ENCODE measurements around the gene KCNQ2. TPM values are rescaled to one million over a fixed set of nuclear protein-coding genes. Genes with fewer than 3 reads are reported as not detected.
"Not testable (repeated sequence)": the region's sequence is repeated elsewhere in the genome, so short reads cannot be mapped to it uniquely, and the experiment has no call there.

The KCNQ2 gene
- polyA plus RNA-seq, 5 donors: 7.9 to 25.2 (median 12.4) TPM

DNA sequence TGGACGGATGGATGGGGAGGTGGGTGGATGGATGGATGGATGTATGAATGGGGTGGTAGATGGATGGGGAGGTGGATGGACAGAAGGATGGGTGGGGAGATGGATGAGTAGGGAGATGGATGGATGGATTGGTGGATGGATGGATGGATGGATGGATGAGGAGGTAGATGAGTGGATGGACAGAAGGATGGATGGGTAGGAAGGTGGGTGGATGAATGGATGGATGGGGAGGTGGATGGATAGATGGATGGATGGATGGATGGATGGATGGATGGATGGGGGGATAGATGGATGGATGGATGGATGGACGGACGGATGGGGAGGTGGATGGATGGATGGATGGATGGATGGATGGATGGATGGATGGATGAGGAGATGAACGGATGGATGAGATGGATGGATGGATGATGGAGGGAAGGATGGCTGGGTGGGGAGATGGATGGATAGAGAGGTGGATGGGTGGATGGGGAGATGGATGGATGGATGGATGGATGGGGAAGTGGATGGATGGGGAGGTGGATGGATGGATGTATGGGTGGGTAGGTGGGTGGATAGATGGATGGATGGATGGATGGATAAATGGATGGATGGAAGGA, 19.3 kb upstream of the KCNQ2 start:
- DNase-seq: no peak

DNA sequence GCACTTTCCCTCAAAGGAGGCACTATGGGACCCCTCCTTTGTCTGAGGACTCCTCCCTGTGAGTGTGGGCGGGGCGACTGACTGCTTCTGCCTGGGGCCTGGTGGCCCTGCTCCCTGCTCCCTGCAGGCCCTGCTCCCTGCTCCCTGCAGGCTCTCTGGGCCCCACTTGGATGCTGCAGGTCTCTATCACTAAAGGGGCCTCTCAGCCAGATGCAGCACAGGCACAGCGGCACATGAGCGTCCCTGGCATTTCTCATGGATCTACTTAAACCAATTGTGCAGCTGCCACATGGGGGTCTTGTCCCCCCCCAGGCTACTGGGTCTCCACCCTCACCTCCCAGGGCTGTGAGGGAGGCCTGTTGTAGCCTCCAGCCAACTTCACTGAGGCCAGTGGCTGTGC, 18.6 kb upstream of the KCNQ2 start:
- DNase-seq: no peak

DNA sequence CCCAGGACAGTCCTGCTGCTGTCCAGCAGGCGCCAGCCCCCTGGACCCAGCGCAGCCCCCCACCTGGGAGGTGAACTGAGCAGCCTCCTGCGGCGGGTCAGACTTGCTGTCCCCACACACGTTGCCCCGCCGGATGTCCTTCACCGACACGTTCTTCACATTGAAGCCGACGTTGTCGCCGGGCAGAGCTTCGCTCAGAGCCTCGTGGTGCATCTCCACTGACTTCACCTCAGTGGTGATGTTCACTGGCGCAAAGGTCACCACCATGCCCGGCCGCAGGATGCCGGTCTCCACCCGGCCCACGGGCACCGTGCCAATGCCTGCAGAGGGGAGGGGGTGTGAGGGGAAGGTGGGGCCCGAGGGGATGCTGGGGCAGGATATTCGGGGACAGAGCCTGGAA, 18.0 kb upstream of the KCNQ2 start:
- no peak for DNase-seq

DNA sequence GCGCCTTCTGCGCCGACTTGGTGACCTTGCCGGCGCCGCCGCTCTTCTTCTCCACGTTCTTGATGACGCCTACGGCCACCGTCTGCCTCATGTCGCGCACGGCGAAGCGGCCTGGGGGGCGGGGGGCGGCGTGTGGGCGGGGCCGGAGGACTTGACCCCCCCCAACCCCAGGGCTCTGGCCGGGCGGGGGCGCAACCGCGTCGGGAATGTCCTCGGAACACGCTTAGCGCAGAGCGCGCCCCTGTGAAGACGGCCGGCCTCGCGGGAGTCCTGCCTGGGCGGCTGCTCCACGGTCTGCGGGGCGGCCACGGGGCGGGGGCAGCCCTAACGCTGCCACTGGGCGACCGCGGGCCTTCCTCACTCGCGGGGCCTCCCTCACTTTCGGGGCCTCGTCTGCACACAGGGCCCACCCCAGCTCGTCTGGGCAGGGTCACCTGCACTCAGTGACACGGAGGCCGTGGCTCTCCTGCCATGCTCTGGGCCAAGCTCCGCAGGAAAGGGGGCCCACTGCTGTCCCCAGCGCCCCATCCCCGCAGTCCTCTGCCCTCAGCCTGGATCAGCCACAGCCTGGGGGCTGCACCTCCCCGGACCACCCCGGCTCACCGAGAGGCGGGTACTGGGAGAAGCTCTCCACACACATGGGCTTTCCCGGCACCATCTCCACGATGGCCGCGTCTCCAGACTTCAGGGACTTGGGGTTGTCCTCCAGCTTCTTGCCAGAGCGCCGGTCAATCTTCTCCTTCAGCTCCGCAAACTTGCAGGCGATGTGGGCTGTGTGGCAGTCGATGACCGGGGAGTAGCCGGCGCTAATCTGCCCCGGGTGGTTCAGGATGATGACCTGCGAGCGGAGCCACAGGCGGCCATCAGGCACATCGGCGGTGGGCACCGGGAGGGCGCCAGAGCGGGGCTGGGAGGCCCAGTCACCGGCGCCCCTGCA, 16.1 kb upstream of the KCNQ2 start:
- no peak for DNase-seq

DNA sequence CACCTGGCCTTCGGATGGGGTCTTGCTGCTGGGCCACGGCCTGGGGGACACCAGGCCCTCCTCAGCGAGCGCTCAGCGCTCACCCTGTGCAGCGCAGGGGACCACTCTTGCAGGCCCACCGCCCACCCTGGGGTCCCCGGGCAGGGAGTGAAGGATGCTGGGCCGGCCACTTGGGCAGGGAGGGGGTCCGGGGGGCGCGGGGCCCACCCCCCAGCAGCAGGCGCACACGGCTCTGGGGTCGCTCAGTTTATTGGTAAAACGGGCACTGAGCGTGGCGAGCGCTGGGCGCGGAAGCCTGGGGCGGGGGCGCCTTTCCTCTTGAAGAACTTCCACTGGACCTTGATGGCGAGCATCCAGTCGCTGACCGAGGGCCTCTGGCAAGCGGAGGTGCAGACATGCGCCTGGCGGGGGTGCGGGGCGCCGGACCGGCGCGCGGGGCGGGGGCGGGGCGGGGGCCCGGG, 15.4 kb upstream of the KCNQ2 start:
- DNase-seq: no peak

DNA sequence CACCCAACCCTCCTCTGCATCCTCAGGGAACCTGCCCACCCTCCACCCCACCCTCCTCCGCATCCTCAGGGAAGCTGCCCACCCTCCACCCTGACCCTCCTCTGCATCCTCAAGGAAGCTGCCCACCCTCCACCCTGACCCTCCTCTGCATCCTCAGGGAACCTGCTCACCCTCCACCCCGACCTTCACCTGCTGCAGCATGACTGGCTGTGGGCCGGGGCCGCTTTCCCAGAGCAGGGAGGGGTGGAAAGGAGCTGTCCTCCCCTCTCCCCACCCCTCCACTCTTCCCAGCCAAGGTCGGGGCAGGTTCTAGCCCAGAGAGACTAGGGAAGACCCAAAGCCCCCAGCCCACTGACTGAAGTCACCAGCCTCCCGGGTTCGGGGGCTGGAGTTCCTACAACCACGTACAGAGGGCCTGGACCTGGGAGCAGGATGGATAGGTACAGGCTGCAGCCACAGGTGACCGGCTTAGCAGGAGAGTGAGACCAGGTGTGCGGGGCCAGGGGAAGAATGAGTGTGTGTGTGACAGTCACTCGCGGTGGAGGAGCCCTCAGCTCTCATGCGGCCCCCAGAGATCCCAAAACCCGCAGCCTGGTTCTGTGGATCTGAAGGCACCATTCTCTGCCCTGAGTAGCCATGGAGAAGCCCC, 14.8 kb upstream of the KCNQ2 start:
- no peak for DNase-seq

DNA sequence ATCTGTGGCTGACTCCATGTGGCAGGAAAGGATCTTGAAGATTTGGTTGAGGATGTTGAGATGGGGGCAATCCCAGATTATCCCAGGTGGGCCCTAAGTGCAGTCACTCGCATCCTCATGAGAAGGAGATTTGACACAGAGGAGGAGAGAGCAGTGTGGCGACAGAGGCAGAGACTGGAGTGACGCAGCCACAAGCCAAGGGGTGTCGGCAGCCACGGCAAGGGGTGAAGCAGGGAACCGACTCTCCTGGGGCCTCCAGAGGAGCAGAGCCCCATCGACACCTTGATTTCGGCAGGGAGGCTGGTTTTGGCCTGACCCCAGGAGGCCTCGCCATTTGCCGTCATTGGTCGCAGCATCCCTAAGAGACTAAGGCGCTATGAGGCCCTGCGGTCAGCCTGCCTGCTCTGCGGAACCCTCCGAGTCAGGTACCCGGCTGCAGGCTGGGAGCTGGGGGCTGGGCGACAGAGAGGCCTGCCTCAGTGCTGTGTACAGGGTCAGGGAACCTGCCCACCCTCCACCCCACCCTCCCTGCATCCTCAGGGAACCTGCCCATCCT, 13.9 kb upstream of the KCNQ2 start:
- DNase-seq: no peak

DNA sequence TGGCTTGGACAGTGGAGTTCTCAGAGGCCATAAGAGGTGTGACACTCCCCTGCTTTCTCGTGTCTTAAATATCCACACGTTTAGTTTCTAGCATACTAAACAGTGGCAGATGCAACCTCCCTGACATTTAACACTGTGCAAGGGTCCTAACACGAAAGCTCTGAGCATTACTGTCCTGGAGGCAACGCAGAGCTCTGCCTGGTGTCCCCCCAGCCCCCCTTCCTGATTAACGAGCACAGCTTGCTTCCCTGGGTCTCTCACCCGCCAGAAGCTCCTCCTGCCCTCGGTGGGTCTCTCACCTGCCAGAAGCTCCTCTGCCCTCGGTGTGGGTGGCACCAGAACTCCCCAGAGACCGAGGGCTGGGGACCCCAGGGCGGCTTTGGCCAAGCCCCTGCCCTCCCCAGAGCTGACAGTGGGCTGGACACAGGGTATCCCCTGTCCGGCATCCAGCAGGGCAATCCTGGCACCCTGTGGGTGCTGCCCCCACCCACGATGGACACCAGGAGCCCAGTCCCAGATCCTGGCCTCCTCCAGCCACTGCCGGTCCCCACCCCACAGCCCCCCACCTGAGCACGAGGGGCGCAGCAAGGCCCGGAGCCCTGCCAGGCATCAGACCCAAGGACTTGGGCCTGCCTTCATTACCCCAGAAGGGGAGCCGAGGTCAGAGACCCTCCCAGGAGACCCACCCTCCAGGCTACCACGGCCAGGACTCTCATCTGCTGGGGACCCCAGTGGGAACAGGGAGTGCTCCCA, 12.4 kb upstream of the KCNQ2 start:
- no peak for DNase-seq

DNA sequence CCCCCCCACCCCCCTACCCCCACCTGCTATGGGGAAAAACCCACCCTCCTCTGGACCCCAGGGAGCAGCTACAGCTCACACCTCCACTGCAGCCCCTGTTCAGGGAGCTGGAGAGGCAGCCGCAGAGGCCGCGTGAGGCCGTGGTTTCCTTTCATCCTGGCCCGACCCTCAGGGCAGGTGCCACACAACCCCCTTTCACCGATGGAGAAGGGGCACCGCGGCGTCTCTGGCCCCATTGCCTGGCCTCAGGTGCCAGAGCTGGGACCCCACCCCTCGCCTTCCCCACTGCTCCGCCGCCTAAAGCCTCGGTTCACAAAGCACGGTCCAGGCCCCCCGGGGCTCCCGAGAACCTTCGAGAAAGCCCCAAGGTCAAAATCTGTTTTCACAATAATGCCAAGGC, 11.8 kb upstream of the KCNQ2 start:
- DNase-seq: no peak

DNA sequence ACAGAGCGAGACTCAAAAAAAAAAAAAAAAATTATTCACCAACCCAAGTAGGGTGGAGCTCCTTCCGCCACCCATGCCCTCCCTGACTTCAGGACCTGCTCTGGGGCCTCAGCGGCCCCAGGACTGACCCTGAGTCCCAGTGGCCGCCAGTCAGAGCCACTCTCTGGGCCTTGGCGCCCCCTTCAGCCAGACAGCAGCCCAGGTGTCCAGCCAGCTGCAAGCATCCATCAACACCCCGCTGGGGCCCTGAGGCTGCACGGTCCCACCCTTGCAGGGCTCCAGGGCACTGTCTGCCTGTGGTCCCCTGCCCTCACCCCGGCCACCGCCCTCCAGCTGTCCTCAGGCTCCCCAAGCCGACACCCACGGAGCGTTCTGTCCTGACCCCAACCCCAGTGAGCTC, 11.4 kb upstream of the KCNQ2 start:
- no peak for DNase-seq

DNA sequence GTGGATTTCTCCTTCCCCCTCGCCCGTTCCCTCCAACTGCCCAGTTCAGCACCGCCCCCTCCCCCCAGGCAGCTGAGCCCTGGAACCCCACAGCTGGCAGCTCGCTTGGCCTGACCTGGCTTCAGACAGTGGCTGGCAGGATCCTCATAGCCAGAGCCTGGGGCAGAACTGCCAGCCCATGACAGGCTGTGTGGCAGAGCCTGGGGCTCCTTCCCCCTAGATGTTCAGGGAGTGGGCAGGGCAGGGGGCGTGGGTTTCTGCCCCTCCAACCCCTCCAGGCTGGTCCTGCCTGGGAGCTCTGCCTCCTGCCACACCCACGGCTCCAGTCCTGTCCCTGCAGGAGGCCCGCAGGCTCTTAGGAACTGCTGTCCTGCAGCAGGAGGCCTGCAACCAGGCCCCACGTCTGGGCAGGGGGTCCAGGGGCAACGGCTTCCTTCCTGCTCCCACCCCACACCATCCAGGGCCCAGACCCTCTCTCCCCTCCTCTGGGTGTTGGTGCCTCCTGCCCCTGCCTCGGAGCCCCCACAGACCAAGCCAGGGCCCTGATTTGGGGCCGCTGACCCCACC, 9.6 kb upstream of the KCNQ2 start:
- no peak for DNase-seq

DNA sequence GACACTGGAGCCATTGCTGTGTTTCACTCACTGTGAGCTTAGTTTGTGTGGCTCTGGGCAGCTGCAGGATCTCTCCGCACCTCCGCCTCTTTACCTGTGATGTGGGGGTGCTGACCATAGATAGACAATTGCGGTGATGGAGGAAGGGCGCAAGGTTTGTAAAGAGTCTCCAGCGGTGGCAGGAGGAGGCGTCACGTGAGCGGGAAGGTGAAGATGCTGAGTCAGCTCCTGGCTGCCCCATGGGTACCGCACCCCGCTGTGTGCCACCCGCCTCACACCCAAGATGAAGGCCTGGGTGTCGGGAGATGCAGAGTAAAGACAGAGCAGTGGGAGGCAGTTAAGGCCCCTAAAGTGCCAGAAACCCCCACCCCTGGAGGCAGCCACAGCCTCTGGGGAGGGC, 9.0 kb upstream of the KCNQ2 start:
- no peak for DNase-seq

DNA sequence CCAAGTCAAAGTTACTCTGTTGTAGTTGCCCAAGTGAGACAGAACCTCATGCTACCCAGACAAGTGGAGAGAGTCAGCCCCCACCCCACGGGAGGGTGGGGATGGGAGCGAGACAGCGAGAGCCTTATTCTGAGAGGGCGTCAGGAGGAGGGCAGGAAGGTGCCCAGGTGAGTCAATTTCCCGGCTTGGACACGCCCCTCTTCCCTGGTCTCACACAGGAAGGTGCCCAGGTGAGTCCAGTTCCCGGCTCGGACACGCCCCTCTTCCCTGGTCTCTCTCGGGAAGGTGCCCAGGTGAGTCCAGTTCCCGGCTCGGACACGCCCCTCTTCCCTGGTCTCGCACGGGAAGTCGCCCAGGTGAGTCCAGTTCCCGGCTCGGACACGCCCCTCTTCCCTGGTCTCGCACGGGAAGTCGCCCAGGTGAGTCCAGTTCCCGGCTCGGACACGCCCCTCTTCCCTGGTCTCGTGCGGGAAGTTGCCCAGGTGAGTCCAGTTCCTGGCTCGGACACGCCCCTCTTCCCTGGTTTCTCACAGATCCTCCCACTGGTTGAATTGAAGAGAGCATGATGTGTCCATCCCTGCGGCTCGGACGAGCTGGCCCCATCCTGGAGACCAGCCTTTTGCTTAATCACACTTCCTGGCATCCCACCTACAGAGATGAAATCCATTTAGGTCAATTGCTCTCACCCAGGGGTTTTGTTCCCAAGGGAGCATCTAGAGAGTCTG, 7.4 kb upstream of the KCNQ2 start:
- not testable (repeated sequence) for DNase-seq

DNA sequence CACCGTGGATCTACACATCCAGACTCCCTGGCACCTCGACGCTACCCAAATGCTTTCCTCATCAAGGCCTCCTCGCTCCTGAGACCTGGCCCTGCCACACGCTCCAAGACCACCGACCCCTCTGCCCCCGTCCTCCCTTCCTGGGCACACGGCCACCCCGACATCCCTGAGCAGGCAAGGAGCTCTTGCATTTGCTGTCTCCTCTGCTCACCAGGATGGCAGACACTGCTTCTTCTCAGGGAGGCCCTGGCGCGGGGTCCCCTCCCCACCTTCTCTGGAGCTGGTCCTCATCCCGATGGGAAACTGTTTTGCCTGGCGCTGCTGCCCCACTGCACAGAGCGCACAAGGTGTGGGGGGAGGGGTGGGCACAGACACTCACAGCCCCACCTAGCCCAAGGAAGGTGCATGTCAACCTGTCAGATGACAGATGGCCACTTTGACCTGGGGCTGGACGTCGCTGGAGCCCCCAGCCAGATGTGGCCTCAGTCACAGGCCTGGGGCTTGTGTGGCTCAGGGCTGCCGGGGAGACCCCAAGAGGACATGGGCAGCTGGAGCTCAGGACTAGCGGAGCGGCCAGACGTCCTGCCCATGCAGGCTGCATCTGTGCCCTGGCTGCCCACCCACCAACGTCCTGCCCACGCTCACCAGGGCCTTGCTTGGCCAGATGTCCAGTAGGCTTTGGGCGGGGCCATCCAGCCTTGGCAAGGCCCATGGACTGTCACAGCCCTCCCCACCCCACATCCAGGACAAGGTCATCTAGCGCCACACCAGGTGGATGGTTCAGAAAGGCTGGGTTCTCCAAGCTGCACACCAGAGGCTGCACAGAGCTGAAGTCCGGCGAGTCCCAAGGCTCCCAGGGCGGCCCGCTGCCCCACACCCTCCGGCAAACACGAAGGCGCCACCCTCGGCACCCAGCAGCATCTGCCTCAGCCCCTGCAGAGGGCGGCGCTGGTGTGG, 6.2 kb upstream of the KCNQ2 start:
- no peak for DNase-seq

DNA sequence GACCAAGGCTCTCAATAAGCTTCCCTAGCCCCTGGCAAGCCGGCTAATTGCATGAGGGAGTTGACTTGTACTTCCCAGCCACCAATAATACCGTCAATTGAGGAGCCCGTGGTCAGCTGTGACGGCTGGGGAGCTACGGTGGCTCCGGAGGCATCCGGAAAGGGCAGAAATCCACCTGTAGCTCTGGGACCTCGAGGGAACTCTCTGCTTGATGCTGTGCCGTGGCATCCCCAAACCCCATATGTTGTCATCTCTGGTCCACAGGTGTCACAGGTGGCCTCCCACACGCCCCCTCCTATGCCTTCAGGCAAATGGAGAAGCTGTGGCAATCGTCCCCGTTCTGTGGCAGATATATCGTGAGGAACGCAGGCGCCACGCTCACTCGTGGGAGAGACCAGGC, 5.5 kb upstream of the KCNQ2 start:
- DNase-seq: no peak

DNA sequence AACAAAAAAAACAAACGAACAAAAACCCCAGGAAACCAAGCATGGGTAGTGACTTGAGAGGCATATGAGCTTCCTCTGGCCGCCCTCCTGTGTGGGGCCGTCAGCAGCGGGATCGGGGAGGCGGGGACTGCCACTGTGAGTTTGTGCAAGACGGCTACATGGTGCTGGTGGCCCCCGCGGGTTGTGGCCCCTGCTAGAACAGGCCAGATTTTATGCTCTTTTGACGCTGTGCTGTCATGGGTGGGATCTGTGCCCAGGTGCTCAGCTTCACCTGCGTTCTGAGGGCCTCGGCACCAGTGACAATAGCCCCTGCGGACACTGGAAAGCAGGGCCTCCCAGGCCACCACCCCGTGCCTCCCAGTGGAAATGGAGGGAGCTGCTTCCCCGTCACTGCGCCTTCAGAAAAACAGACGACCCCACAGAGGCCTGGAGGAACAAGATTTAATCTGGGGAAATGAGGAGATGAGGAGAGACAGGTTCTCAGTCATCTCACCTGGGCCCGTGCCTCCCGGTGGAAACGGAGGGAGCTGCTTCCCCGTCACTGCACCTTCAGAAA, 4.7 kb upstream of the KCNQ2 start:
- no peak for DNase-seq

DNA sequence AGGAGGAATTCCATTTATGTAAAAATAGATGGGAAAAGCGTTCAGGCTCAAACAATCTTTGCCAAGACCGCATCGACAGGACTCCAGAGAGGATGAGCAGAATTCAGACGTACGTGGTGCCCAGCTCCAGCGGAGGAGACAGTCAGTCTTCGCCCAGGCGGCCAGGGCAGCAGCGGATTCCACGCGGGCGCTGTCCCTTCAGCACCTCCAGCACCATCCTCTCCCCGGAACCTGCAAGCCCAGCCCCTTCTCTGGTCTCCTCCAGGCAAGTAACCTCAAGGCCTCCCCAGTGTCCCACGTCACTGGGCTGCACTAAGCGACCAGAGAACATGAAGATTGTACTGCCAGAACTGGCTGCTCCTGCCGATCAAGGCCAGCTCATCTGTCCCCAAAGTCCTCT, 2.8 kb upstream of the KCNQ2 start:
- no peak for DNase-seq

DNA sequence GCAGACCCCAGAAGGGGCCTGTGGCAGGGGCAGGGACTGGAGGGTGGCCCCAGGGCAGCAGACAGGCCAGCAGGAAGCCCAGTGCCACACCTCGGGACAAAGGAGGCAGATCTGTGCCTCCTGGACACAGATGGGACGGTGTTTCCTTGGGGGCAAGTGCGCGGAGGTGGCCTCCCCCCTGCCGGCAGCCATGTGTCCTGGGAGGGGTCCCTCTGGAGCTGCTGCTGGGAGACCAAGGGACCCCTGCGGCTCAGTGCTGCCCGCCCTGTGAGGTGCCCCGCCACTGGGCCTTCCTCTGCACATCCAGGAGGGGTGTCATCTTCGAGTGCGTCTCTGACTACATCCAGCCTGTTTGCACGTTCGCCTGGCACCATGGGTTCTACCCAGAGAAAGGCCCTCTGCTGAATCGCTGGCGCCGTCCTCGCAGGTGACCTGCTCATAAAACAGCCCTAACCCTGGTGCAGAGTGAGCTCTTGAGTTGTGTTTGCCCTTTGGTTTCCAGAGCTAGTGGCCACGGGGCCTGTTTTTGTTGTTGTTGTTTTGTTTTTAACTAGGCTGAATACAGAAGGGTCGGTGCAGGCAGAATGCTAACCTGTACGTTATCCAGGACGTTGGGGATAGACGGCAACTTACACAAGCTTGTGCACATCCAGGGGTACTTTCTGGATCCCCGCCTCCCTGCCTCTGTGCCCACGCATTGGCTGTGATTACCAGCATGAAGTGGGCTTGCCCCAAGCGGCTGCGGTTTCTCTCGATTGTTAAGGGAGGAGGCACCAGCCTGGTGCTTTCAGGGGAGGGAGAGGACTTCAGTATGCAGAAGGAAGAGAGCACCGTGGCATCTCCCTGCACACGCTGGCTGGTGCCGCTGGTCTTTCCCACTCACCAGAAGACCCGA, 1.3 kb upstream of the KCNQ2 start:
- DNase-seq: no peak

Measured in right lung (tissue), 5 donors.